BJ (cell line): Measurements from ENCODE around the gene E2F1. TPM values are rescaled to one million over a fixed set of nuclear protein-coding genes. Genes with fewer than 3 reads are reported as not detected.

Experiments
- CTCF ChIA-PET: fragments of 350-600 bp; formaldehyde crosslinking; extraction: SDS; loops from one replicate; lab custom pipeline; 2021; ENCODE audit warnings: antibody characterized with exemption, inconsistent platforms; lab: Yijun Ruan, JAX
- POLR2A ChIA-PET: fragments of 300-600 bp; sonication (Branson Sonifier 250); formaldehyde crosslinking; extraction: SDS; loops from one replicate; lab custom pipeline; 2021; ENCODE audit warnings: antibody characterized with exemption; lab: Charles Lee
- DNase-seq: peaks from one replicate; pipeline ENCODE4 v3.0.0-alpha.2; 2011; ENCODE audit warnings: low read depth
- H3K27me3 ChIP-seq: 2 replicates; pipeline ENCODE4 v1.6.0; 2011; ENCODE audit warnings: low read length; ENCODE audit not compliant: control insufficient read depth, insufficient read depth
- H3K36me3 ChIP-seq: 2 replicates; pipeline ENCODE4 v1.5.1; 2011; ENCODE audit warnings: low read length; ENCODE audit not compliant: control insufficient read depth, insufficient read depth
- H3K4me3 ChIP-seq: 2 replicates; pipeline ENCODE4 v1.5.1; 2011; ENCODE audit warnings: low read depth, mild to moderate bottlenecking, control low read depth, low read length
- polyA plus RNA-seq: library from polyadenylated mRNA; depleted of rRNA; stranded (reverse); fragments of >200 nt; gene quantifications from 2 replicates; pipeline ENCODE4 v1.2.3, GENCODE V29; 2011
- TF ChIP-seq, protein P1 (sequence below): IDR thresholded peaks from 2 replicates; pipeline ENCODE4 v1.5.1; 2011; ENCODE audit warnings: low read depth, mild to moderate bottlenecking, control low read depth, inconsistent platforms, low read length, moderate library complexity; ENCODE audit not compliant: insufficient read depth

E2F1 gene
- polyA plus RNA-seq, 1 experiment = 7.5 TPM

GRCh38 chr20:33676121-33676520 is 10.1 kb downstream of the E2F1 start:
- TF ChIP-seq, protein P1, sequence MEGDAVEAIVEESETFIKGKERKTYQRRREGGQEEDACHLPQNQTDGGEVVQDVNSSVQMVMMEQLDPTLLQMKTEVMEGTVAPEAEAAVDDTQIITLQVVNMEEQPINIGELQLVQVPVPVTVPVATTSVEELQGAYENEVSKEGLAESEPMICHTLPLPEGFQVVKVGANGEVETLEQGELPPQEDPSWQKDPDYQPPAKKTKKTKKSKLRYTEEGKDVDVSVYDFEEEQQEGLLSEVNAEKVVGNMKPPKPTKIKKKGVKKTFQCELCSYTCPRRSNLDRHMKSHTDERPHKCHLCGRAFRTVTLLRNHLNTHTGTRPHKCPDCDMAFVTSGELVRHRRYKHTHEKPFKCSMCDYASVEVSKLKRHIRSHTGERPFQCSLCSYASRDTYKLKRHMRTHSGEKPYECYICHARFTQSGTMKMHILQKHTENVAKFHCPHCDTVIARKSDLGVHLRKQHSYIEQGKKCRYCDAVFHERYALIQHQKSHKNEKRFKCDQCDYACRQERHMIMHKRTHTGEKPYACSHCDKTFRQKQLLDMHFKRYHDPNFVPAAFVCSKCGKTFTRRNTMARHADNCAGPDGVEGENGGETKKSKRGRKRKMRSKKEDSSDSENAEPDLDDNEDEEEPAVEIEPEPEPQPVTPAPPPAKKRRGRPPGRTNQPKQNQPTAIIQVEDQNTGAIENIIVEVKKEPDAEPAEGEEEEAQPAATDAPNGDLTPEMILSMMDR = no peak
- Histone ChIP-seq H3K27me3 (no peaks in the 10 kb centered on the region), H3K36me3 (no peaks in the 10 kb centered on the region; the same call in 1 of the 2 replicates), H3K4me3 (no peak overlapping the region)
- no peak for DNase-seq
- ChIA-PET POLR2A (no interaction called here), CTCF (interaction anchor here (1.7 to 2.2 kb wide), 2 partner anchors 9 kb away, joined by 4 to 9 read pairs; partner anchors contain the start of gene ACTL10)

DNA sequence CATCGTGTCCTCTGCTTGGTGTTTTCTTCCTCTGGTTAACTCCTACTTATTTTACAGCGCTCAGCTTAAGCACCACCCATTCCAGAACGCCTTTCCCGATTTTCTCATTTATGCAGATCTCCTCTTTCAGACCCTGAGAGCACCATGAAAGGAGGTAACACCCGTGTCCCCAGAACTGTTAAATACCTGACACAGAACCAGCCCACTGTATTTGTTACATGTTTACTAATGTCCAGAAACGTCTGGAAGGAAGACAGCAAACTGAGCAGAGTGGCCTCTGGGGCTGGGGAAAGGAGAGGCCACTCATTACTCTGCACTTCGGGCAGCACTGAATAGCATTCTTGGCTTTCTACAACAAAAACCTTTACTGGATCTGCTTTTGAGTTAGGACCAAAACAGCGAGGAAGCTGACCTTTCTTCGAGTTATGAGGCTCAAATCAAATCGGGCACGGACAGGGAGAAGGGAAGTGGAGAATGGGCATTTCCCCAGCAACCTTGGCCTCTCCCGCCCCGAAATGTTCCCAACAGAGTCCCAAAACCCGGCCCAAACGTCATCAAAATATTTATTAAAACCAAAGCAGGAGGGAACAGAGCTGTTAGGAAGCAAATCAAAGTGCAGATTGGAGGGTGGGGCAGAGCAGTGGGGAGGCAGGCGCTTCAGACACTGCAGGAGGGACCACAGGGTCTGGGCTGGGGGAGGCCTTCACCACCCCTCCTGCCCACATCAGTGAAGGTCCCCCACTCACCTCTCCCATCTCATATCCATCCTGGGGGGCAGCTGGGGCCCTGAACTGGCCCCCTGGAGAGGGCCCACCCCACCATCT is 10.8 kb downstream of the E2F1 start:
- POLR2A ChIA-PET = interaction anchor here (0.6 kb wide), 1 partner anchor 10 kb away, joined by 4 read pairs; no protein-coding TSS in a partner anchor
- Histone ChIP-seq H3K27me3 (no peaks in the 10 kb centered on the region), H3K4me3 (peak overlapping the region; percentile 69), H3K36me3 (peaks cover 1% of the 10 kb centered on the region; the same call in 1 of the 2 replicates)
- TF ChIP-seq, protein P1 = no peak
- CTCF ChIA-PET = interaction anchor here (0.6 to 2.2 kb wide), 4 partner anchors 9 to 151 kb away, joined by 3 to 9 read pairs (median 4); partner anchors contain the start of gene ACTL10
- no peak for DNase-seq

- TF ChIP-seq, protein P1 = no peak
- Histone ChIP-seq H3K36me3 (peaks cover 2% of the 10 kb centered on the region; the same call in 1 of the 2 replicates), H3K4me3 (peak within 1 kb of the TSS; percentile 69), H3K27me3 (no peaks in the 10 kb centered on the region)
- DNase-seq = no peak
- CTCF ChIA-PET = interaction anchor here (0.6 to 2.2 kb wide), 4 partner anchors 8 to 150 kb away, joined by 3 to 9 read pairs (median 4); partner anchors contain the start of gene ACTL10
- POLR2A ChIA-PET = interaction anchor here (0.6 kb wide), 1 partner anchor 11 kb away, joined by 4 read pairs; no protein-coding TSS in a partner anchor
These were observed 11.7 kb downstream of the E2F1 start, which contains the start of gene NECAB3 for GRCh38 chr20:33674294-33675135. TSS of gene NECAB3 (minus strand) at chr20:33674428. CDS start at chr20:33674352, 76 bp downstream.

GRCh38 chr20:33673410-33674293 is 12.5 kb downstream of the E2F1 start:
- no peaks in the 10 kb centered on the region for H3K27me3 ChIP-seq
- ChIA-PET POLR2A (no interaction called here), CTCF (no interaction called here)
- DNase-seq = no peak
- peak overlapping the region; percentile 69 for H3K4me3 ChIP-seq
- peaks cover 6% of the 10 kb centered on the region for H3K36me3 ChIP-seq
- TF ChIP-seq, protein P1 = no peak
